ENCODE measurements around the gene FUT7. TPM values are rescaled to one million over a fixed set of nuclear protein-coding genes. Genes with fewer than 3 reads are reported as not detected.
A peak's percentile ranks its signal among the peaks of the same experiment; 100 is the strongest.

FUT7 gene
- total RNA-seq, 2 donors from 2014 or later, result not detected

DNA sequence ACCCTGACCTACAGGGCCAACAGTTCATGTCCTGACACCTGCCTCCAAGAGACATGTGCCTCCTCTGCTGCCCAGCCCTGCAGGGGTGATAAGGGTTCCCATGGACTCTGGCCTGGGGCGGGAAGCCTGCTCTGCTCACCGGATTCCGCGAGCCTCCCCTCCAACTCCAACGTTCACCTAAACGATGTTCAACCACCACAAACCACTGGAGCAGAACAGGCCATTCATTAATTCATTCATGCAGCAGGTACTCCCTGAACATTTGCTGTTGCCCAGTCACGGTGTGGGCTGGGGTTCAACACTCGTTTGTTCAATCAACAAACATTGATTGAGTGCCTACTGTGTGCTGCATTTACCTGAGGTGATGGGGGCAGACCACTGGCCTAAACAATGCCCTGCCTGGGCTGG is 42.1 kb upstream of the FUT7 start:
- Histone ChIP-seq H3K4me3 (no peak overlapping the region), H3K36me3 (no peaks in the 10 kb centered on the region), H3K4me1 (peaks cover 20% of the 10 kb centered on the region), H3K9me3 (no peaks in the 10 kb centered on the region), H3K27me3 (no peaks in the 10 kb centered on the region), H3K9ac (ENCODE audit: low read depth in 2 of 2, low read length in 2 of 2) (peak overlapping the region in 1 of 2 donors; percentile 26), H3K27ac (no peak overlapping the region)
- intact Hi-C loops (cut with DNase I), result no loop called here
- DNase-seq, result peak; percentile 53
- TF ChIP-seq, protein P1, sequence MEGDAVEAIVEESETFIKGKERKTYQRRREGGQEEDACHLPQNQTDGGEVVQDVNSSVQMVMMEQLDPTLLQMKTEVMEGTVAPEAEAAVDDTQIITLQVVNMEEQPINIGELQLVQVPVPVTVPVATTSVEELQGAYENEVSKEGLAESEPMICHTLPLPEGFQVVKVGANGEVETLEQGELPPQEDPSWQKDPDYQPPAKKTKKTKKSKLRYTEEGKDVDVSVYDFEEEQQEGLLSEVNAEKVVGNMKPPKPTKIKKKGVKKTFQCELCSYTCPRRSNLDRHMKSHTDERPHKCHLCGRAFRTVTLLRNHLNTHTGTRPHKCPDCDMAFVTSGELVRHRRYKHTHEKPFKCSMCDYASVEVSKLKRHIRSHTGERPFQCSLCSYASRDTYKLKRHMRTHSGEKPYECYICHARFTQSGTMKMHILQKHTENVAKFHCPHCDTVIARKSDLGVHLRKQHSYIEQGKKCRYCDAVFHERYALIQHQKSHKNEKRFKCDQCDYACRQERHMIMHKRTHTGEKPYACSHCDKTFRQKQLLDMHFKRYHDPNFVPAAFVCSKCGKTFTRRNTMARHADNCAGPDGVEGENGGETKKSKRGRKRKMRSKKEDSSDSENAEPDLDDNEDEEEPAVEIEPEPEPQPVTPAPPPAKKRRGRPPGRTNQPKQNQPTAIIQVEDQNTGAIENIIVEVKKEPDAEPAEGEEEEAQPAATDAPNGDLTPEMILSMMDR (IDR thresholded peaks at IDR 0.05), result no peak

DNA sequence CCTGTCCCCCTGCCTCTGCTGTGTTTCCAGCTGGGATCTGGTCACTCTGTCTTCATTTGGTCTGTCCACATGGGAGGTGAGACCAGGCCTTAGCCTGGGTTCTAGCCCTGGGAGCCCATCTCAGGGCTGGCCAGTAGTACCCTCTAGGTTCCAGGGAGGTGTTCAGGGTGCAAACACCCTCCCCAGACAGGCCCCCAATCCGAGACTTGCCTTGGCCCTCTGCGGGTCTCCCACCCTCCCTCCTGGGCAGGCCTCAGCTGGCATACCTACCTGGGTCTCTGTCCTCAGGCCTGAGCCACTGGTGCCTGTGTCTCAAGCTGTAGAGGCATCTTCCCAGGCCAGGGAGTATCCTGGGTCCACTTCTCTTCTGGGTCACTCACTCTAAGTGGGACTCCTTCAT is 39.4 kb upstream of the FUT7 start:
- H3K36me3 ChIP-seq, result no peaks in the 10 kb centered on the region
- TF ChIP-seq, protein P1 (IDR thresholded peaks at IDR 0.05), result no peak
- no peak overlapping the region for H3K27ac ChIP-seq
- H3K4me3 ChIP-seq, result no peak overlapping the region
- H3K9ac ChIP-seq (ENCODE audit: low read depth in 2 of 2, low read length in 2 of 2), result peak overlapping the region; percentile 54 to 71
- intact Hi-C loops (cut with DNase I), result no loop called here
- no peak for DNase-seq
- H3K27me3 ChIP-seq, result no peaks in the 10 kb centered on the region
- peaks cover 20% of the 10 kb centered on the region for H3K4me1 ChIP-seq
- no peaks in the 10 kb centered on the region for H3K9me3 ChIP-seq

DNA sequence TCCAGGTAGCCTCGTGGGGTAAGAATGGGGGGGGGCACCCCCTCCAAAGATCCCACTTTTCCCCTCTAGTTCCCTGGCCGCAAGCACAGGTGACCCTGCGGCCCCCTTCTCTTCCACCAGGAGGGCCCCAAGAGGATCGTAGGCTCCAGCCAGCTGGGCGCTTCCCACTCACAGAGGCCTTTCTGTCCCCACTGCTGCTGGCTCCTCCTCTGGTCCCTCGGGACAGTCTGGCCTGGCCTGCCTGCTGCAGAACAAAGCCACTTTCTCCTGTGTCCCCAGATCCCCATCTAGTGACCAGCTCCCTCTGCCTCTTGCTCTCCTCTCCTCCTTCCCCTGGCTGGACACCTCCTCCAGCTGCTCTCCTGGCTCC is 39.0 kb upstream of the FUT7 start:
- Histone ChIP-seq H3K36me3 (no peaks in the 10 kb centered on the region), H3K4me1 (peaks cover 20% of the 10 kb centered on the region), H3K4me3 (peak overlapping the region; percentile 41), H3K27ac (peak overlapping the region; percentile 42), H3K9me3 (no peaks in the 10 kb centered on the region), H3K9ac (ENCODE audit: low read depth in 2 of 2, low read length in 2 of 2) (peak overlapping the region; percentile 54 to 71), H3K27me3 (no peaks in the 10 kb centered on the region)
- intact Hi-C loops (cut with DNase I), result no loop called here
- DNase-seq, result no peak
- TF ChIP-seq, protein P1 (IDR thresholded peaks at IDR 0.05), result no peak

DNA sequence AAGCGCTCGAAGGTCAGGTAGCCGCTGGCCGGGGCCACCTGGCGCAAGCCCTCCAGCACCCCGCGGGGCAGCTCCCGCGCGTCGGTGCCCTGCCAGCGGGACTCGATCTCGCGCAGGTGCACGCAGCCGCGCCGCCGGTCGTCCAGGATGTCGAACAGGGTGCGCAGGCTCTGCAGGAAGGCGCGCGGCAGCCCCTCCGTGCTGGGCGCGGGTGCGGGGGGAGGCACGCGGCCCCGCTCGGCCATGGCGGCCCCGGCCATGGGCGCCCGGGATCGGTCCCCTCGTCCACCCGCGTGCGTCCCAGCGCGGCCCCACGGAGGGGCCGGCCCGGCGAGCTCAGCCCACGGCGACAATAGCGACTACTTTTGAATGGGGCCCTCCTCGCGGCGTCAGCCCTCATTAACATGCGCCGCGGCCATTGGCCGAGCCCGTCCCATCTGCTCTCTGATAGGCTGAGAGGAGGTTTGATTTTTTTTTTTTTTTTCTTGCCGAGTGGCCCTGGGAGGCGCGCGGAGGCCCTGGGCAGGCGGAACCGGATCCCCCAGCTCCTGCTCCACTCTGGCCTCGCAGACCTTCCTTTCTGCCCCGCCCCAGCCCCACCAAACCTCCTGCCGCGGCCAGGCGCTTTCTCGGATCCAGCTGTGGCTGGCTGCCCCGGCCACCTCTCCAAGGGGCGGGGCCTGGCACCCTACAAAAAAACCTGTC is 38.5 kb upstream of the FUT7 start, which contains the start of gene SAPCD2:
TSS of gene SAPCD2 (minus strand) at position 357 of the 705 bp plus-strand sequence. CDS start at position 260, 97 bp downstream.
- Histone ChIP-seq H3K4me3 (peak within 1 kb of the TSS; percentile 41), H3K27ac (peak within 1 kb of the TSS; percentile 42), H3K27me3 (no peaks in the 10 kb centered on the region), H3K4me1 (peaks cover 20% of the 10 kb centered on the region), H3K36me3 (no peaks in the 10 kb centered on the region), H3K9ac (ENCODE audit: low read depth in 2 of 2, low read length in 2 of 2) (peak within 1 kb of the TSS; percentile 54 to 71), H3K9me3 (no peaks in the 10 kb centered on the region)
- TF ChIP-seq, protein P1 (IDR thresholded peaks at IDR 0.05), result no peak
- intact Hi-C loops (cut with DNase I), result no loop called here
- DNase-seq, result peak; percentile 89

DNA sequence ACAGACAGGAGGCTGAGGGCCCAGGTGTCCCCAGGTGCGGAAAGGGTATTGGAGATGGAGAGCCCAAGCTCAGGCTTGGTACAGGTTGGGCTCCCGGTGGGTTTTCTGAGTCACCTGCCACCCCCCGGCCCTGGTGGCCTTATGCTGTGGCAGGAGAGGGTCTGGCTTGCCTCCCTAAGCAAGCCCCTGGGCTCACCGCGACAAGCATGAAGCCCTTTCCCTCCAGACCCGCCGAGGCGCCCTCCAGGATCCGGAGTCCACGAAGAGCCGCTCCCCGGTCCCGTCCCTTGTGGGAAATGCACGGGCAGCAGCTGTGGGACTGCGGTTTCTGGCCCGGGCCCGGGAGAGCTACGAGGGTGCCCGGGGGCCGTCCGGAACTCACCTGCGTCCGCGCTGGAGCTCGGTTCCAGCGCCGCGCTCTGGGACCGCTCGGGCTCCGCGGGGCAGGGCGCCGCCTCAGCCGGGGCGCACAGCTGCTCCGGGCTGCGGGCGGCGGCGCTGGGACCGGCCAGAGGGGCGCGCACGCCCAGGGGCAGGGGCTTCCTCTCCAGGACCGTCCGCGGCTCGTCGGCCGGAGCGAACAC is 37.7 kb upstream of the FUT7 start:
- TF ChIP-seq, protein P1 (IDR thresholded peaks at IDR 0.05), result no peak
- intact Hi-C loops (cut with DNase I), result no loop called here
- Histone ChIP-seq H3K9ac (ENCODE audit: low read depth in 2 of 2, low read length in 2 of 2) (peak overlapping the region; percentile 22 to 35), H3K27me3 (no peaks in the 10 kb centered on the region), H3K4me3 (peak overlapping the region; percentile 41), H3K36me3 (no peaks in the 10 kb centered on the region), H3K9me3 (no peaks in the 10 kb centered on the region), H3K27ac (no peak overlapping the region), H3K4me1 (peaks cover 20% of the 10 kb centered on the region)
- no peak for DNase-seq
